Endothelial cell of umbilical vein (primary cell): ENCODE results near the gene RECQL5. TPM values are rescaled to one million over a fixed set of nuclear protein-coding genes. Genes with fewer than 3 reads are reported as not detected.

ENCODE experiments used
- BruUV-seq: library from RNA; stranded (reverse); fragments of 400-500 nt; replicated peaks from 2 replicates; lab custom pipeline; 2021; lab: Mats Ljungman, UMichigan
- CTCF ChIA-PET: fragments of 300-600, 350-600 bp; sonication (Branson Sonifier 250); formaldehyde crosslinking; loops from one replicate; lab custom pipeline; 2021; ENCODE audit warnings: antibody characterized with exemption, inconsistent platforms; lab: Charles Lee
- POLR2A ChIA-PET: fragments of 300-600, 350-600 bp; sonication (Branson Sonifier 250); formaldehyde crosslinking; loops from one replicate; lab custom pipeline; 2021; ENCODE audit warnings: antibody characterized with exemption, inconsistent platforms; lab: Charles Lee
- DNase-seq: peaks from one replicate; pipeline ENCODE4 v3.0.0-alpha.2; 2011; ENCODE audit warnings: low read depth, low spot score
- FAIRE-seq: peaks from 2 replicates; lab custom pipeline; 2011; peaks lifted over from hg19 to GRCh38; lab: Jason Lieb, UNC
- H2AFZ ChIP-seq: 2 replicates; pipeline ENCODE4 v1.6.0; 2012; ENCODE audit warnings: low read depth, low read length, control low read depth, inconsistent platforms
- H3K27ac ChIP-seq: 2 replicates; pipeline ENCODE4 v1.5.1; 2011; ENCODE audit warnings: low read depth, mild to moderate bottlenecking, control low read depth, low read length, moderate library complexity; ENCODE audit not compliant: insufficient read depth
- H3K27me3 ChIP-seq, 2 experiments: 2 replicates each; pipeline versions ENCODE4 v1.6.0 to v1.6.1; 2011; ENCODE audit warnings: low read length in 2 of 2, mixed read lengths in 1 of 2; ENCODE audit not compliant: control insufficient read depth in 2 of 2, insufficient read depth in 2 of 2
- H3K36me3 ChIP-seq, 2 experiments: 2 replicates in 1 of 2; 3 replicates in 1 of 2; pipeline ENCODE4 v1.5.1; 2011; ENCODE audit warnings: low read length in 2 of 2, mild to moderate bottlenecking in 1 of 2, moderate library complexity in 1 of 2; ENCODE audit not compliant: control insufficient read depth in 2 of 2, insufficient read depth in 2 of 2; ENCODE audit errors: extremely low read depth in 1 of 2
- H3K4me1 ChIP-seq: 3 replicates; pipeline ENCODE4 v1.5.1; 2011; ENCODE audit warnings: mild to moderate bottlenecking, low read length; ENCODE audit not compliant: control insufficient read depth, insufficient read depth; ENCODE audit errors: extremely low read depth
- H3K4me2 ChIP-seq: 2 replicates; pipeline ENCODE4 v1.6.1; 2011; ENCODE audit warnings: low read length, control low read depth, mixed read lengths; ENCODE audit not compliant: insufficient read depth
- H3K4me3 ChIP-seq, 3 experiments: fragments of 200-600 bp in 1 of 3; sonication (generic), shearing (Covaris generic) in 1 of 3; replicated peaks in 1 of 3; 2 replicates each; pipeline ENCODE4 v1.5.1; 2011 to 2016; ENCODE audit warnings: control low read depth in 3 of 3, low read length in 3 of 3, mild to moderate bottlenecking in 2 of 3, inconsistent platforms in 1 of 3, low read depth in 1 of 3, moderate library complexity in 1 of 3; ENCODE audit not compliant: insufficient read depth in 1 of 3
- H3K79me2 ChIP-seq: 2 replicates; pipeline ENCODE4 v1.6.0; 2012; ENCODE audit warnings: low read length, inconsistent platforms; ENCODE audit not compliant: control insufficient read depth, insufficient read depth
- H3K9ac ChIP-seq: replicated peaks from 2 replicates; pipeline ENCODE3; 2011; ENCODE audit warnings: low read length, control low read depth; ENCODE audit not compliant: insufficient read depth; ENCODE audit errors: extremely low read depth
- H3K9me1 ChIP-seq: replicated peaks from 3 replicates; pipeline ENCODE4 v1.6.0; 2011; ENCODE audit warnings: mild to moderate bottlenecking, low read length; ENCODE audit not compliant: control insufficient read depth, insufficient read depth; ENCODE audit errors: extremely low read depth
- H3K9me3 ChIP-seq: replicated peaks from 2 replicates; pipeline ENCODE4 v1.5.1; 2012; ENCODE audit warnings: low read length, inconsistent platforms; ENCODE audit not compliant: control insufficient read depth, insufficient read depth
- H4K20me1 ChIP-seq: replicated peaks from 2 replicates; pipeline ENCODE3; 2011; ENCODE audit warnings: mild to moderate bottlenecking, low read length; ENCODE audit not compliant: control insufficient read depth, insufficient read depth; ENCODE audit errors: extremely low read depth
- EZH2 ChIP-seq: IDR thresholded peaks from 2 replicates; pipeline ENCODE4 v1.6.1; 2012; ENCODE audit warnings: borderline replicate concordance, low read depth, mild to moderate bottlenecking, moderate library complexity, low read length, inconsistent platforms; ENCODE audit not compliant: severe bottlenecking
- FOS ChIP-seq: IDR thresholded peaks from 2 replicates; pipeline ENCODE4 v1.6.1; 2011; ENCODE audit warnings: mild to moderate bottlenecking, low read length, moderate library complexity, borderline replicate concordance; ENCODE audit not compliant: insufficient read depth
- JUN ChIP-seq: IDR thresholded peaks from 2 replicates; pipeline ENCODE4 v1.6.1; 2011; ENCODE audit warnings: borderline replicate concordance, low read depth; ENCODE audit not compliant: insufficient read length, insufficient read depth
- MYC ChIP-seq: IDR thresholded peaks from one replicate; pipeline ENCODE4 v1.6.1; 2011; ENCODE audit warnings: mild to moderate bottlenecking, low read depth, low read length
- POLR2A ChIP-seq: IDR thresholded peaks from 2 replicates; pipeline ENCODE4 v1.6.1; 2012; ENCODE audit warnings: low read depth, mild to moderate bottlenecking, control low read depth, low read length
- POLR2AphosphoS5 ChIP-seq: IDR thresholded peaks from 2 replicates; pipeline ENCODE4 v1.6.1; 2012; ENCODE audit warnings: low read depth, mild to moderate bottlenecking, control low read depth, low read length, moderate library complexity; ENCODE audit not compliant: insufficient read depth
- dilution Hi-C: fragments of 300-500 bp; cut with MboI; formaldehyde crosslinking; loops from one replicate; pipeline ENCODE4 v1.15.0; 2019; ENCODE audit warnings: low sequenced_read_pairs; ENCODE audit not compliant: extremely low pct_ligation_motif_present
- intact Hi-C: fragments of 100-400 bp; cut with micrococcal nuclease; formaldehyde crosslinking; loops from one replicate; pipeline ENCODE4 v1.10.0; 2022
- polyA plus RNA-seq, 4 experiments: library from polyadenylated mRNA; depleted of rRNA in 3 of 4; stranded (reverse) in 3 of 4; unstranded in 1 of 4; fragments of >200 nt; gene quantifications; 2 replicates each; pipeline versions ENCODE4 v1.2.1 to v1.2.3, GENCODE V29; 2011 to 2012; ENCODE audit warnings: missing spikeins in 1 of 4
- total RNA-seq: library from RNA; stranded (reverse); gene quantifications from 2 replicates; pipeline ENCODE4 v1.2.3, GENCODE V29; 2021
- TF ChIP-seq, protein P1 (sequence below), 2 donors: IDR thresholded peaks; 1 replicate in 1 of 2; 2 replicates in 1 of 2; pipeline ENCODE4 v1.5.1; 2011; ENCODE audit warnings: low read length in 2 of 2, mild to moderate bottlenecking in 2 of 2, moderate library complexity in 2 of 2, control low read depth in 1 of 2, inconsistent platforms in 1 of 2, low read depth in 1 of 2; ENCODE audit not compliant: insufficient read depth in 1 of 2; ENCODE audit errors: extremely low read depth in 1 of 2
- TF ChIP-seq, protein P2 (sequence below): IDR thresholded peaks from 2 replicates; pipeline ENCODE4 v1.6.1; 2011; ENCODE audit not compliant: insufficient read depth, insufficient read length

RECQL5 gene
- total and polyA plus RNA-seq, 2 donors (not counting 3 experiments of a cell fraction or from before 2014, with no cell fraction given): 21.3 to 30.7 TPM

DNA sequence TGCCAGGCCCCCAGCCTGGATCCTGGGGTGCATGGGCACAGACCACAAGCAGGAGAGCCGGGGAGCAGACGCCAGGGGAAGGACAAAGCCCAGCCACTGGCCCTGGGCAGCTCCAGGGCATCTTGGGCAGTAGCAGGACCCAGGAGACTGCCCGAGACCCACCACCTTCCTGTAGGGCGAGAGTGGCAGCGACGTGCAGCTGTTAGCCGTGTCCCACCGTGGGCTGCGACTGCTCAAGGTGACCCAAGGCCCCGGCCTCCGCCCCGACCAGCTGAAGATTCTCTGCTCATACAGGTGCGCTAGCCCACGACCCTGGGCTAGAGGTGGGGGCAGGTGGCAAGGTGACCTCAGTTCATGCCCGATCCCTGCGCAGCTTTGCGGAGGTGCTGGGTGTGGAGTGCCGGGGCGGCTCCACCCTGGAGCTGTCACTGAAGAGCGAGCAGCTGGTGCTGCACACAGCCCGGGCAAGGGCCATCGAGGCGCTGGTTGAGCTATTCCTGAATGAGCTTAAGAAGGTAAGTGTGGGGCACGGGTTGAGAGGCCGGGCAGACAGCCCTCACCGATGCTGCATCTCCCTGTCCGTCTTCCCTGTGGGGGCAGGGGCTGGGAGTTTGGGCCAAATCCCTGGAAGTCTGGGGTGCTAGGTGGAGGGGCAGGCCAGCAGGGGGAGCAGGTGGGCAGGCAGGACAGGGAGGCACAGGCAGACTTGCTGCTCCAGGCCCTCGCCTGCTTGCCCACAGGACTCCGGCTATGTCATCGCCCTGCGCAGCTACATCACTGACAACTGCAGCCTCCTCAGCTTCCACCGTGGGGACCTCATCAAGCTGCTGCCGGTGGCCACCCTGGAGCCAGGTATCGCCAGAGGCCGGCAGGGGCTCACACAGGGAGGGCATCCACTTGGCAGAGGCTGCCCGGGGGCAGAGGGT, 47.2 kb downstream of the RECQL5 start:
- Histone ChIP-seq H3K4me1 (no peaks in the 10 kb centered on the region), H3K9me3 (no peaks in the 10 kb centered on the region), H3K27me3 (no peaks in the 10 kb centered on the region), H3K36me3 (no peaks in the 10 kb centered on the region), H3K4me3 (no peak overlapping the region), H4K20me1 (no peaks in the 10 kb centered on the region), H3K4me2 (no peak overlapping the region), H2AFZ (no peak overlapping the region), H3K27ac (no peak overlapping the region), H3K79me2 (no peaks in the 10 kb centered on the region), H3K9ac (no peak overlapping the region), H3K9me1 (no peaks in the 10 kb centered on the region)
- no TSS peak for BruUV-seq
- peak; percentile 12 for FAIRE-seq
- dilution Hi-C loops (no loop called here), intact Hi-C loops (loop anchor here (1.0 kb wide), 1 partner anchor 131 kb away; no protein-coding TSS in a partner anchor)
- DNase-seq: peak; percentile 32
- ChIA-PET POLR2A (no interaction called here), CTCF (interaction anchor here (0.5 to 3.9 kb wide), 11 partner anchors 8 to 172 kb away, joined by 3 to 92 read pairs (median 8); partner anchors contain the start of gene SMIM5)
- TF ChIP-seq, protein P1, sequence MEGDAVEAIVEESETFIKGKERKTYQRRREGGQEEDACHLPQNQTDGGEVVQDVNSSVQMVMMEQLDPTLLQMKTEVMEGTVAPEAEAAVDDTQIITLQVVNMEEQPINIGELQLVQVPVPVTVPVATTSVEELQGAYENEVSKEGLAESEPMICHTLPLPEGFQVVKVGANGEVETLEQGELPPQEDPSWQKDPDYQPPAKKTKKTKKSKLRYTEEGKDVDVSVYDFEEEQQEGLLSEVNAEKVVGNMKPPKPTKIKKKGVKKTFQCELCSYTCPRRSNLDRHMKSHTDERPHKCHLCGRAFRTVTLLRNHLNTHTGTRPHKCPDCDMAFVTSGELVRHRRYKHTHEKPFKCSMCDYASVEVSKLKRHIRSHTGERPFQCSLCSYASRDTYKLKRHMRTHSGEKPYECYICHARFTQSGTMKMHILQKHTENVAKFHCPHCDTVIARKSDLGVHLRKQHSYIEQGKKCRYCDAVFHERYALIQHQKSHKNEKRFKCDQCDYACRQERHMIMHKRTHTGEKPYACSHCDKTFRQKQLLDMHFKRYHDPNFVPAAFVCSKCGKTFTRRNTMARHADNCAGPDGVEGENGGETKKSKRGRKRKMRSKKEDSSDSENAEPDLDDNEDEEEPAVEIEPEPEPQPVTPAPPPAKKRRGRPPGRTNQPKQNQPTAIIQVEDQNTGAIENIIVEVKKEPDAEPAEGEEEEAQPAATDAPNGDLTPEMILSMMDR (IDR thresholded peaks at IDR 0.05; ENCODE audit: extremely low read depth in 1 of 2, insufficient read depth in 1 of 2, low read depth in 1 of 2, low read length in 2 of 2): peak; percentile 56 to 81
- TF ChIP-seq JUN: no peak

DNA sequence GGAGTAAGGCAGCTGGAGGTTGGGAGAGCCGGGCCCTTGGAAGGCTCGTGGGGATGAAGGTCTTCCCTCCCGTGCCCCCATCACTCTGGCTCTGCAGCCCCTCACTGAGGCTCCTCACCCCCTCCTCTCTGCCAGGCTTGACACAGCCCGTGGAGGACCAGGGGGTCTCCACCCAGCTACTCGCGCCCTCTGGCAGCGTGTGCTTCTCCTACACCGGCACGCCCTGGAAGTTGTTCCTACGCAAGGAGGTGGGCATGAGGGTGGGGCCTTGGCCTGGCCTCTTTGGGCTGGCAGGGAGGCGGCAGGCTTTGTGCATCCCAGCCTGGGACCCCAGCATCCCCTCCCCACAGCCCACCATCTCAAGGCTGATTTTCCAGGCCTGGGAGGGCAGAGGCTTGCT, 49.3 kb downstream of the RECQL5 start:
- Histone ChIP-seq H3K27ac (no peak overlapping the region), H4K20me1 (no peaks in the 10 kb centered on the region), H3K79me2 (no peaks in the 10 kb centered on the region), H3K9ac (no peak overlapping the region), H2AFZ (no peak overlapping the region), H3K4me2 (no peak overlapping the region), H3K36me3 (no peaks in the 10 kb centered on the region), H3K9me3 (no peaks in the 10 kb centered on the region), H3K4me3 (no peak overlapping the region), H3K4me1 (no peaks in the 10 kb centered on the region), H3K9me1 (no peaks in the 10 kb centered on the region), H3K27me3 (no peaks in the 10 kb centered on the region)
- dilution Hi-C loops: no loop called here
- ChIA-PET CTCF (interaction anchor here (1.3 to 9.8 kb wide), 6 partner anchors 16 to 136 kb away, joined by 3 to 65 read pairs (median 8); partner anchors contain the start of gene SMIM5), POLR2A (no interaction called here)
- intact Hi-C loops: no loop called here
- TF ChIP-seq MYC (no peak), EZH2 (no peak), POLR2AphosphoS5 (no peak), JUN (no peak), FOS (no peak), POLR2A (no peak)
- TF ChIP-seq, protein P1 (IDR thresholded peaks at IDR 0.05; ENCODE audit: extremely low read depth in 1 of 2, insufficient read depth in 1 of 2, low read depth in 1 of 2, low read length in 2 of 2): no peak
- TF ChIP-seq, protein P2, sequence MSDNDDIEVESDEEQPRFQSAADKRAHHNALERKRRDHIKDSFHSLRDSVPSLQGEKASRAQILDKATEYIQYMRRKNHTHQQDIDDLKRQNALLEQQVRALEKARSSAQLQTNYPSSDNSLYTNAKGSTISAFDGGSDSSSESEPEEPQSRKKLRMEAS: no peak
- DNase-seq: no peak
- no peak for FAIRE-seq
- BruUV-seq: no TSS peak
